HepG2 (cell line): ENCODE measurements around the gene ELAVL3. TPM values are rescaled to one million over a fixed set of nuclear protein-coding genes. Genes with fewer than 3 reads are reported as not detected.

Source experiments
- ATAD3A ChIP-seq: sonication (generic); formaldehyde crosslinking; IDR thresholded peaks from 2 replicates; pipeline ENCODE4 v1.4.0; 2020; ENCODE audit warnings: missing genetic modification reagents
- CENPT ChIP-seq: sonication (generic); formaldehyde crosslinking; IDR thresholded peaks from 2 replicates; pipeline ENCODE4 v1.8.0; 2022; ENCODE audit warnings: low read depth, mild to moderate bottlenecking, moderate library complexity, missing genetic modification reagents
- DR1 ChIP-seq: sonication (generic); formaldehyde crosslinking; IDR thresholded peaks from 2 replicates; pipeline ENCODE4 v1.8.0; 2021; ENCODE audit warnings: mild to moderate bottlenecking, missing genetic modification reagents, inconsistent platforms
- KDM3A ChIP-seq: IDR thresholded peaks from 2 replicates; pipeline ENCODE4 v1.6.1; 2018; ENCODE audit warnings: low read depth, missing compliant biosample characterization
- ONECUT2 ChIP-seq: sonication (generic); formaldehyde crosslinking; IDR thresholded peaks from 2 replicates; pipeline ENCODE4 v1.4.0; 2020; ENCODE audit warnings: missing genetic modification reagents
- SAFB2 ChIP-seq: sonication (generic); formaldehyde crosslinking; IDR thresholded peaks from 2 replicates; pipeline ENCODE4 v1.5.1; 2020; ENCODE audit warnings: missing genetic modification reagents, low read depth, mild to moderate bottlenecking, borderline replicate concordance
- ZSCAN31 ChIP-seq: sonication (generic); formaldehyde crosslinking; IDR thresholded peaks from 2 replicates; pipeline ENCODE4 v1.5.0; 2020; ENCODE audit warnings: low read depth, mild to moderate bottlenecking, missing genetic modification reagents
- polyA plus RNA-seq, 8 experiments: library from polyadenylated mRNA; depleted of rRNA in 3 of 8; stranded (reverse) in 7 of 8; unstranded in 1 of 8; fragments of >200 nt; fragmentation: Illumina TruSeq in 4 of 8; extraction: Trizol in 4 of 8; gene quantifications; 2 replicates each; pipeline versions ENCODE4 v1.2.1 to v1.2.3, GENCODE V29; 2011 to 2016; ENCODE audit warnings: low read depth in 4 of 8, missing spikeins in 1 of 8, mixed read lengths in 1 of 8; ENCODE audit not compliant: insufficient read depth in 1 of 8
- total RNA-seq, 5 experiments: library from RNA; depleted of rRNA; stranded (reverse); fragments of >200 nt; fragmentation: Illumina TruSeq; extraction: Trizol; gene quantifications; 2 replicates each; pipeline ENCODE4 v1.2.3, GENCODE V29; 2016; ENCODE audit warnings: low read depth in 1 of 5
- TF ChIP-seq, protein P1 (sequence below): sonication (generic); formaldehyde crosslinking; IDR thresholded peaks from 2 replicates; pipeline ENCODE4 v1.5.0; 2020; ENCODE audit warnings: missing genetic modification reagents
- TF ChIP-seq, protein P2 (sequence below): sonication (generic); formaldehyde crosslinking; conservative IDR thresholded peaks from 2 replicates; pipeline ENCODE4 v1.4.0; 2020; ENCODE audit warnings: missing genetic modification reagents
- TF ChIP-seq, protein P3 (sequence below): sonication (generic); formaldehyde crosslinking; IDR thresholded peaks from 2 replicates; pipeline ENCODE4 v1.5.1; 2020; ENCODE audit warnings: mild to moderate bottlenecking, missing genetic modification reagents, moderate library complexity
- TF ChIP-seq, protein P4 (sequence below): sonication (generic); formaldehyde crosslinking; IDR thresholded peaks from 2 replicates; pipeline ENCODE4 v1.9.0; 2021; ENCODE audit warnings: missing genetic modification reagents, mild to moderate bottlenecking, borderline replicate concordance

ELAVL3 gene
- total and polyA plus RNA-seq, 2 of the 13 experiments (the other 11 are each of a cell fraction or from before 2014, with no cell fraction given) = 0.03 TPM; not detected in 1

DNA sequence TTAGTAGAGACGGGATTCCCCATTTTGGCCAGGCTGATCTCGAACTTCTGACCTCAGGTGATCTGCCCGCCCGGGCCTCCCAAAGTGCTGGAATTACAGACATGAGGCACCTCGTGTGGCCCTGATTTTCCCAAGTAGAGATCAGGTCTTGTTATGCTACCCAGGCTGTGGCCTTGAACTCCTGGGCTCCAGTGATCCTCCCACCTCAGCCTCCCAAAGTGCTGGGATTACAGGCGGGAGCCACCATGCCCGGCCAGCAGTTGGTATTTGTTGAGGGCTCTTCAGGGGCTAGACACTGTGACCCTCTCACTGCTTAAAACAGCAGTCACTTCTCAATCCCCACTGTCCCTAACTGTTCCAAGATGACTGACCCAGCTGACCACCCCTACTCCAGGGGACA is 8.5 kb upstream of the ELAVL3 start (continued):
- TF ChIP-seq, protein P1, sequence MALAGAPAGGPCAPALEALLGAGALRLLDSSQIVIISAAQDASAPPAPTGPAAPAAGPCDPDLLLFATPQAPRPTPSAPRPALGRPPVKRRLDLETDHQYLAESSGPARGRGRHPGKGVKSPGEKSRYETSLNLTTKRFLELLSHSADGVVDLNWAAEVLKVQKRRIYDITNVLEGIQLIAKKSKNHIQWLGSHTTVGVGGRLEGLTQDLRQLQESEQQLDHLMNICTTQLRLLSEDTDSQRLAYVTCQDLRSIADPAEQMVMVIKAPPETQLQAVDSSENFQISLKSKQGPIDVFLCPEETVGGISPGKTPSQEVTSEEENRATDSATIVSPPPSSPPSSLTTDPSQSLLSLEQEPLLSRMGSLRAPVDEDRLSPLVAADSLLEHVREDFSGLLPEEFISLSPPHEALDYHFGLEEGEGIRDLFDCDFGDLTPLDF (CRISPR knock-in tag) = no peak
- TF ChIP-seq DR1 (CRISPR knock-in tag) (no peak), SAFB2 (CRISPR knock-in tag) (no peak), ZSCAN31 (CRISPR knock-in tag) (no peak), ATAD3A (no peak), KDM3A (CRISPR knock-in tag) (no peak), CENPT (CRISPR knock-in tag) (no peak), ONECUT2 (no peak)
- TF ChIP-seq, protein P2, sequence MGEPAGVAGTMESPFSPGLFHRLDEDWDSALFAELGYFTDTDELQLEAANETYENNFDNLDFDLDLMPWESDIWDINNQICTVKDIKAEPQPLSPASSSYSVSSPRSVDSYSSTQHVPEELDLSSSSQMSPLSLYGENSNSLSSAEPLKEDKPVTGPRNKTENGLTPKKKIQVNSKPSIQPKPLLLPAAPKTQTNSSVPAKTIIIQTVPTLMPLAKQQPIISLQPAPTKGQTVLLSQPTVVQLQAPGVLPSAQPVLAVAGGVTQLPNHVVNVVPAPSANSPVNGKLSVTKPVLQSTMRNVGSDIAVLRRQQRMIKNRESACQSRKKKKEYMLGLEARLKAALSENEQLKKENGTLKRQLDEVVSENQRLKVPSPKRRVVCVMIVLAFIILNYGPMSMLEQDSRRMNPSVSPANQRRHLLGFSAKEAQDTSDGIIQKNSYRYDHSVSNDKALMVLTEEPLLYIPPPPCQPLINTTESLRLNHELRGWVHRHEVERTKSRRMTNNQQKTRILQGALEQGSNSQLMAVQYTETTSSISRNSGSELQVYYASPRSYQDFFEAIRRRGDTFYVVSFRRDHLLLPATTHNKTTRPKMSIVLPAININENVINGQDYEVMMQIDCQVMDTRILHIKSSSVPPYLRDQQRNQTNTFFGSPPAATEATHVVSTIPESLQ = no peak
- TF ChIP-seq, protein P3, sequence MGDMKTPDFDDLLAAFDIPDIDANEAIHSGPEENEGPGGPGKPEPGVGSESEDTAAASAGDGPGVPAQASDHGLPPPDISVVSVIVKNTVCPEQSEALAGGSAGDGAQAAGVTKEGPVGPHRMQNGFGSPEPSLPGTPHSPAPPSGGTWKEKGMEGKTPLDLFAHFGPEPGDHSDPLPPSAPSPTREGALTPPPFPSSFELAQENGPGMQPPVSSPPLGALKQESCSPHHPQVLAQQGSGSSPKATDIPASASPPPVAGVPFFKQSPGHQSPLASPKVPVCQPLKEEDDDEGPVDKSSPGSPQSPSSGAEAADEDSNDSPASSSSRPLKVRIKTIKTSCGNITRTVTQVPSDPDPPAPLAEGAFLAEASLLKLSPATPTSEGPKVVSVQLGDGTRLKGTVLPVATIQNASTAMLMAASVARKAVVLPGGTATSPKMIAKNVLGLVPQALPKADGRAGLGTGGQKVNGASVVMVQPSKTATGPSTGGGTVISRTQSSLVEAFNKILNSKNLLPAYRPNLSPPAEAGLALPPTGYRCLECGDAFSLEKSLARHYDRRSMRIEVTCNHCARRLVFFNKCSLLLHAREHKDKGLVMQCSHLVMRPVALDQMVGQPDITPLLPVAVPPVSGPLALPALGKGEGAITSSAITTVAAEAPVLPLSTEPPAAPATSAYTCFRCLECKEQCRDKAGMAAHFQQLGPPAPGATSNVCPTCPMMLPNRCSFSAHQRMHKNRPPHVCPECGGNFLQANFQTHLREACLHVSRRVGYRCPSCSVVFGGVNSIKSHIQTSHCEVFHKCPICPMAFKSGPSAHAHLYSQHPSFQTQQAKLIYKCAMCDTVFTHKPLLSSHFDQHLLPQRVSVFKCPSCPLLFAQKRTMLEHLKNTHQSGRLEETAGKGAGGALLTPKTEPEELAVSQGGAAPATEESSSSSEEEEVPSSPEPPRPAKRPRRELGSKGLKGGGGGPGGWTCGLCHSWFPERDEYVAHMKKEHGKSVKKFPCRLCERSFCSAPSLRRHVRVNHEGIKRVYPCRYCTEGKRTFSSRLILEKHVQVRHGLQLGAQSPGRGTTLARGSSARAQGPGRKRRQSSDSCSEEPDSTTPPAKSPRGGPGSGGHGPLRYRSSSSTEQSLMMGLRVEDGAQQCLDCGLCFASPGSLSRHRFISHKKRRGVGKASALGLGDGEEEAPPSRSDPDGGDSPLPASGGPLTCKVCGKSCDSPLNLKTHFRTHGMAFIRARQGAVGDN (CRISPR knock-in tag) = 0 out of 2 replicates have a peak, but pooled peaks have one; percentile 27
- TF ChIP-seq, protein P4, sequence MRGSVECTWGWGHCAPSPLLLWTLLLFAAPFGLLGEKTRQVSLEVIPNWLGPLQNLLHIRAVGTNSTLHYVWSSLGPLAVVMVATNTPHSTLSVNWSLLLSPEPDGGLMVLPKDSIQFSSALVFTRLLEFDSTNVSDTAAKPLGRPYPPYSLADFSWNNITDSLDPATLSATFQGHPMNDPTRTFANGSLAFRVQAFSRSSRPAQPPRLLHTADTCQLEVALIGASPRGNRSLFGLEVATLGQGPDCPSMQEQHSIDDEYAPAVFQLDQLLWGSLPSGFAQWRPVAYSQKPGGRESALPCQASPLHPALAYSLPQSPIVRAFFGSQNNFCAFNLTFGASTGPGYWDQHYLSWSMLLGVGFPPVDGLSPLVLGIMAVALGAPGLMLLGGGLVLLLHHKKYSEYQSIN = no peak
